Gastroesophageal sphincter (tissue), 4 donors: ENCODE measurements around the gene ST6GALNAC6. TPM values are rescaled to one million over a fixed set of nuclear protein-coding genes. Genes with fewer than 3 reads are reported as not detected.
A peak's percentile ranks its signal among the peaks of the same experiment; 100 is the strongest.

ENCODE experiments used
- ATAC-seq: fragments of 150-250 bp; one replicate; pipeline ENCODE4 v1.9.1; 2016; ENCODE audit warnings: mild to moderate bottlenecking, moderate library complexity
- H3K27ac ChIP-seq, 4 donors: fragments of 200-600 bp; sonication (generic) in 3 of 4; 1 replicate in 3 of 4; 2 replicates in 1 of 4; pipeline ENCODE4 v1.5.1; 2016 to 2019
- H3K27me3 ChIP-seq: fragments of 200-600 bp; sonication (generic); one replicate; pipeline ENCODE4 v1.5.1; 2019
- H3K36me3 ChIP-seq, 2 donors: fragments of 200-600 bp; sonication (generic); one replicate each; pipeline ENCODE4 v1.5.1; 2019; ENCODE audit warnings: control low read depth in 1 of 2
- H3K4me1 ChIP-seq, 3 donors: fragments of 200-600 bp; sonication (generic); 1 replicate in 2 of 3; 2 replicates in 1 of 3; pipeline ENCODE4 v1.5.1; 2016 to 2019; ENCODE audit warnings: control low read depth in 2 of 3
- H3K4me3 ChIP-seq, 2 donors: fragments of 200-600 bp; sonication (generic); one replicate each; pipeline ENCODE4 v1.5.1; 2019; ENCODE audit warnings: mild to moderate bottlenecking in 1 of 2, moderate library complexity in 1 of 2
- H3K9me3 ChIP-seq, 3 donors: fragments of 200-600 bp; sonication (generic); one replicate each; pipeline ENCODE4 v1.5.1; 2017 to 2019; ENCODE audit warnings: control low read depth in 2 of 3
- CTCF ChIP-seq, 4 experiments: fragments of 200-600 bp in 2 of 4; fragments of 450-650 bp in 2 of 4; sonication (generic) in 1 of 4; IDR thresholded peaks; one replicate each; pipeline ENCODE4 v1.5.1; 2017 to 2019; ENCODE audit warnings: antibody characterized with exemption in 4 of 4, mild to moderate bottlenecking in 2 of 4, moderate library complexity in 2 of 4
- EP300 ChIP-seq: sonication (generic); formaldehyde crosslinking; IDR thresholded peaks from one replicate; pipeline ENCODE4 v1.6.1; 2017; ENCODE audit warnings: antibody characterized with exemption, mild to moderate bottlenecking
- POLR2A ChIP-seq, 2 donors: fragments of 450-650 bp; IDR thresholded peaks; one replicate each; pipeline ENCODE4 v1.6.1; 2017; ENCODE audit warnings: antibody characterized with exemption in 2 of 2, mild to moderate bottlenecking in 2 of 2, moderate library complexity in 1 of 2
- POLR2AphosphoS5 ChIP-seq: sonication (generic); formaldehyde crosslinking; IDR thresholded peaks from one replicate; pipeline ENCODE4 v1.6.1; 2017; ENCODE audit warnings: antibody characterized with exemption
- WGBS, 2 donors: methylation state at CpG; one replicate each; pipeline ENCODE4 v1.1.5; 2018; ENCODE audit warnings: low coverage in 1 of 2; 5-methylcytosine and 5-hydroxymethylcytosine counted together
- total RNA-seq, 4 donors: library from RNA; depleted of rRNA; stranded (reverse); fragments of >200 nt; gene quantifications; one replicate each; pipeline ENCODE4 v1.1.0, GENCODE V29; 2016

Gene ST6GALNAC6
- total RNA-seq, 4 donors from 2014 or later: 112 to 146 (median 132) TPM

GRCh38 chr9:127926906-127927200 is 27.4 kb upstream of the ST6GALNAC6 start:
- no peak for ATAC-seq
- Histone ChIP-seq H3K4me1 (peaks cover 0 to 47% (median 26%) of the 10 kb centered on the region in 3 donors), H3K9me3 (no peaks in the 10 kb centered on the region), H3K27ac (no peak overlapping the region), H3K36me3 (no peaks in the 10 kb centered on the region), H3K27me3 (peaks cover 74% of the 10 kb centered on the region), H3K4me3 (peak overlapping the region in 1 of 2 donors; percentile 27)
- no peak for TF ChIP-seq EP300
- TF ChIP-seq POLR2AphosphoS5: no peak
- TF ChIP-seq POLR2A (IDR thresholded peaks at IDR 0.05): no peak
- TF ChIP-seq CTCF (IDR thresholded peaks at IDR 0.05): no peak
- no CpG with 5 or more reads among the region's 19 CpGs for WGBS, 2 donors

- H3K4me3 ChIP-seq: no peak overlapping the region
- WGBS, 2 donors: 88% methylated on average over 5 of the region's 14 CpGs; no CpG with 5 or more reads in 1 of the 2 donors
- no peak for TF ChIP-seq POLR2A (IDR thresholded peaks at IDR 0.05)
- no peak for TF ChIP-seq POLR2AphosphoS5
- no peak for TF ChIP-seq EP300
- TF ChIP-seq CTCF (IDR thresholded peaks at IDR 0.05): no peak
- H3K27me3 ChIP-seq: peaks cover 77% of the 10 kb centered on the region
- H3K9me3 ChIP-seq: no peaks in the 10 kb centered on the region
- H3K36me3 ChIP-seq: no peaks in the 10 kb centered on the region
- ATAC-seq: no peak
- peaks cover 0 to 48% (median 22%) of the 10 kb centered on the region in 3 donors for H3K4me1 ChIP-seq
- H3K27ac ChIP-seq: no peak overlapping the region
These were observed 26.8 kb upstream of the ST6GALNAC6 start for GRCh38 chr9:127925959-127926905.

GRCh38 chr9:127924736-127925444 is 25.5 kb upstream of the ST6GALNAC6 start:
- Histone ChIP-seq H3K9me3 (no peaks in the 10 kb centered on the region), H3K4me3 (no peak overlapping the region), H3K27me3 (peaks cover 71% of the 10 kb centered on the region), H3K27ac (no peak overlapping the region), H3K4me1 (peaks cover 0 to 42% (median 13%) of the 10 kb centered on the region in 3 donors), H3K36me3 (no peaks in the 10 kb centered on the region)
- 83 to 86% methylated on average over 8 to 12 of the region's 22 CpGs for WGBS, 2 donors
- TF ChIP-seq CTCF (IDR thresholded peaks at IDR 0.05) (no peak), POLR2AphosphoS5 (no peak)
- no peak for ATAC-seq

GRCh38 chr9:127923771-127924170 is 24.4 kb upstream of the ST6GALNAC6 start:
- H3K4me3 ChIP-seq: no peak overlapping the region
- ATAC-seq: no peak
- no peaks in the 10 kb centered on the region for H3K9me3 ChIP-seq
- H3K27me3 ChIP-seq: peaks cover 59% of the 10 kb centered on the region
- TF ChIP-seq POLR2AphosphoS5: no peak
- no peak for TF ChIP-seq CTCF (IDR thresholded peaks at IDR 0.05)
- TF ChIP-seq POLR2A (IDR thresholded peaks at IDR 0.05): no peak
- no peak for TF ChIP-seq EP300
- H3K36me3 ChIP-seq: no peaks in the 10 kb centered on the region
- WGBS, 2 donors: 65 to 88% methylated on average over 4 to 6 of the region's 8 CpGs
- H3K4me1 ChIP-seq: peaks cover 0 to 52% (median 17%) of the 10 kb centered on the region in 3 donors
- no peak overlapping the region for H3K27ac ChIP-seq
